Panc1 (cell line): ENCODE data around the gene FTO. TPM values are rescaled to one million over a fixed set of nuclear protein-coding genes. Genes with fewer than 3 reads are reported as not detected.

Experiments
- ATAC-seq: fragments of 200-7000 bp; cut with Tn5 transposase; 2 replicates; pipeline ENCODE4 v1.9.1; 2020; ENCODE audit warnings: mild to moderate bottlenecking, moderate library complexity
- BruUV-seq: library from RNA; stranded (reverse); fragments of 400-500 nt; replicated peaks from 2 replicates; lab custom pipeline; 2021; lab: Mats Ljungman, UMichigan
- CTCF ChIA-PET: fragments of 300-600 bp; sonication (Branson Sonifier 250); formaldehyde crosslinking; loops from one replicate; lab custom pipeline; 2022; ENCODE audit warnings: antibody characterized with exemption; lab: Charles Lee
- POLR2A ChIA-PET: fragments of 300-600 bp; sonication (Branson Sonifier 250); formaldehyde crosslinking; loops from one replicate; lab custom pipeline; 2022; ENCODE audit warnings: antibody characterized with exemption; lab: Charles Lee
- DNase-seq: peaks from one replicate; pipeline ENCODE4 v3.0.0-alpha.2; 2010; ENCODE audit warnings: low read depth, low spot score
- H3K27ac ChIP-seq: 2 replicates; pipeline ENCODE4 v1.5.1; 2011; ENCODE audit warnings: mild to moderate bottlenecking, low read length, inconsistent platforms
- H3K27me3 ChIP-seq: fragments of 200-500 bp; sonication (Bioruptor generic); 2 replicates; pipeline ENCODE4 v1.6.0; 2014; ENCODE audit warnings: low read length, inconsistent platforms; ENCODE audit not compliant: control insufficient read depth, insufficient read depth
- H3K36me3 ChIP-seq: fragments of 200-500 bp; sonication (Bioruptor generic); 2 replicates; pipeline ENCODE4 v1.5.1; 2014; ENCODE audit warnings: inconsistent platforms, mild to moderate bottlenecking, low read length, moderate library complexity; ENCODE audit not compliant: control insufficient read depth, insufficient read depth
- H3K4me1 ChIP-seq: 2 replicates; pipeline ENCODE4 v1.5.1; 2011; ENCODE audit warnings: inconsistent platforms, mild to moderate bottlenecking, low read length, moderate library complexity; ENCODE audit not compliant: control insufficient read depth, insufficient read depth
- H3K4me3 ChIP-seq, 2 experiments: 2 replicates each; pipeline ENCODE4 v1.5.1; 2011 to 2012; ENCODE audit warnings: low read depth in 2 of 2, low read length in 2 of 2, mild to moderate bottlenecking in 2 of 2, inconsistent platforms in 1 of 2, moderate library complexity in 1 of 2
- H3K9me3 ChIP-seq: fragments of 200-500 bp; sonication (Bioruptor generic); 2 replicates; pipeline ENCODE4 v1.5.1; 2014; ENCODE audit warnings: low read depth, mild to moderate bottlenecking, inconsistent platforms, low read length, moderate library complexity; ENCODE audit not compliant: control insufficient read depth, insufficient read depth
- POLR2AphosphoS5 ChIP-seq: IDR thresholded peaks from 2 replicates; pipeline ENCODE4 v1.6.1; 2012; ENCODE audit warnings: mild to moderate bottlenecking, low read depth, low read length, moderate library complexity
- SIN3A ChIP-seq: IDR thresholded peaks from 2 replicates; pipeline ENCODE4 v1.6.1; 2012; ENCODE audit warnings: low read depth, mild to moderate bottlenecking, low read length, moderate library complexity, borderline replicate concordance; ENCODE audit not compliant: insufficient read depth
- TCF7L2 ChIP-seq: IDR thresholded peaks from 2 replicates; pipeline ENCODE4 v1.6.1; 2011; ENCODE audit warnings: mild to moderate bottlenecking, low read depth, low read length, inconsistent platforms
- in situ Hi-C: cut with HindIII; loops from 2 replicates; pipeline ENCODE4 v1.10.0; 2016; ENCODE audit warnings: low sequenced_read_pairs, low pct_unique_long_range_greater_than_20kb
- intact Hi-C: fragments of 100-400 bp; cut with micrococcal nuclease; formaldehyde crosslinking; loops from one replicate; pipeline ENCODE4 v1.10.0; 2022; ENCODE audit not compliant: unreplicated experiment
- total RNA-seq: library from RNA; stranded (reverse); gene quantifications from one replicate; pipeline ENCODE4 v1.2.1, GENCODE V29; 2021; ENCODE audit not compliant: unreplicated experiment
- TF ChIP-seq, protein P1 (sequence below): fragments of 450-650 bp; IDR thresholded peaks from 2 replicates; pipeline ENCODE4 v1.5.1; 2017; ENCODE audit warnings: mild to moderate bottlenecking
- TF ChIP-seq, protein P2 (sequence below), 2 experiments: IDR thresholded peaks; 2 replicates each; pipeline ENCODE4 v1.6.1; 2011 to 2012; ENCODE audit warnings: low read depth in 2 of 2, control low read depth in 1 of 2, low read length in 1 of 2, mild to moderate bottlenecking in 1 of 2, moderate library complexity in 1 of 2; ENCODE audit not compliant: insufficient read depth in 1 of 2

FTO gene
- total RNA-seq, 1 experiment from 2014 or later: 38.2 TPM

DNA sequence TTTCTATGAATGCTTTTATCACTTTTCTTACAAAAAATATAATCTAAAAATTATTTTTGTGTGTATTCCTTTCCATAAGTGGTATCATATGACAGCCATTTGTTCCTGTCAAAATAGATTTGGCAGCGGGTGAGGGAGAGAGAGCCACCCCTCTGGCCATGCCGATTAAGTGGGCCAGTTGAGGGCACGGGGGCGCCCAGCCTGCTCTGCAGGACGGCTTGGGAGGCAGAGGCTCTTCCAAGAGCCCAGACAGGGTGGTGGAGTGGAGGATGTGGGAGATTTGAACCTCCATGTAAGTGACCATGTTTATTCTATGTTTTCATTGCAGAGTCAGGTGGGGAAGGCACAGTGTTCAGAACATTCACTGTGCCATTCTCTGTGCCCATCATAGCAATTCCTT lies 493.8 kb downstream of the FTO start:
- H3K4me1 ChIP-seq: no peaks in the 10 kb centered on the region
- TF ChIP-seq POLR2AphosphoS5: no peak
- TF ChIP-seq, protein P1, sequence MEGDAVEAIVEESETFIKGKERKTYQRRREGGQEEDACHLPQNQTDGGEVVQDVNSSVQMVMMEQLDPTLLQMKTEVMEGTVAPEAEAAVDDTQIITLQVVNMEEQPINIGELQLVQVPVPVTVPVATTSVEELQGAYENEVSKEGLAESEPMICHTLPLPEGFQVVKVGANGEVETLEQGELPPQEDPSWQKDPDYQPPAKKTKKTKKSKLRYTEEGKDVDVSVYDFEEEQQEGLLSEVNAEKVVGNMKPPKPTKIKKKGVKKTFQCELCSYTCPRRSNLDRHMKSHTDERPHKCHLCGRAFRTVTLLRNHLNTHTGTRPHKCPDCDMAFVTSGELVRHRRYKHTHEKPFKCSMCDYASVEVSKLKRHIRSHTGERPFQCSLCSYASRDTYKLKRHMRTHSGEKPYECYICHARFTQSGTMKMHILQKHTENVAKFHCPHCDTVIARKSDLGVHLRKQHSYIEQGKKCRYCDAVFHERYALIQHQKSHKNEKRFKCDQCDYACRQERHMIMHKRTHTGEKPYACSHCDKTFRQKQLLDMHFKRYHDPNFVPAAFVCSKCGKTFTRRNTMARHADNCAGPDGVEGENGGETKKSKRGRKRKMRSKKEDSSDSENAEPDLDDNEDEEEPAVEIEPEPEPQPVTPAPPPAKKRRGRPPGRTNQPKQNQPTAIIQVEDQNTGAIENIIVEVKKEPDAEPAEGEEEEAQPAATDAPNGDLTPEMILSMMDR: no peak
- TF ChIP-seq, protein P2, sequence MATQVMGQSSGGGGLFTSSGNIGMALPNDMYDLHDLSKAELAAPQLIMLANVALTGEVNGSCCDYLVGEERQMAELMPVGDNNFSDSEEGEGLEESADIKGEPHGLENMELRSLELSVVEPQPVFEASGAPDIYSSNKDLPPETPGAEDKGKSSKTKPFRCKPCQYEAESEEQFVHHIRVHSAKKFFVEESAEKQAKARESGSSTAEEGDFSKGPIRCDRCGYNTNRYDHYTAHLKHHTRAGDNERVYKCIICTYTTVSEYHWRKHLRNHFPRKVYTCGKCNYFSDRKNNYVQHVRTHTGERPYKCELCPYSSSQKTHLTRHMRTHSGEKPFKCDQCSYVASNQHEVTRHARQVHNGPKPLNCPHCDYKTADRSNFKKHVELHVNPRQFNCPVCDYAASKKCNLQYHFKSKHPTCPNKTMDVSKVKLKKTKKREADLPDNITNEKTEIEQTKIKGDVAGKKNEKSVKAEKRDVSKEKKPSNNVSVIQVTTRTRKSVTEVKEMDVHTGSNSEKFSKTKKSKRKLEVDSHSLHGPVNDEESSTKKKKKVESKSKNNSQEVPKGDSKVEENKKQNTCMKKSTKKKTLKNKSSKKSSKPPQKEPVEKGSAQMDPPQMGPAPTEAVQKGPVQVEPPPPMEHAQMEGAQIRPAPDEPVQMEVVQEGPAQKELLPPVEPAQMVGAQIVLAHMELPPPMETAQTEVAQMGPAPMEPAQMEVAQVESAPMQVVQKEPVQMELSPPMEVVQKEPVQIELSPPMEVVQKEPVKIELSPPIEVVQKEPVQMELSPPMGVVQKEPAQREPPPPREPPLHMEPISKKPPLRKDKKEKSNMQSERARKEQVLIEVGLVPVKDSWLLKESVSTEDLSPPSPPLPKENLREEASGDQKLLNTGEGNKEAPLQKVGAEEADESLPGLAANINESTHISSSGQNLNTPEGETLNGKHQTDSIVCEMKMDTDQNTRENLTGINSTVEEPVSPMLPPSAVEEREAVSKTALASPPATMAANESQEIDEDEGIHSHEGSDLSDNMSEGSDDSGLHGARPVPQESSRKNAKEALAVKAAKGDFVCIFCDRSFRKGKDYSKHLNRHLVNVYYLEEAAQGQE (IDR thresholded peaks at IDR 0.05; ENCODE audit: insufficient read depth in 1 of 2, low read depth in 2 of 2, low read length in 1 of 2): no peak
- no peak for TF ChIP-seq TCF7L2
- no peak for TF ChIP-seq SIN3A
- no peaks in the 10 kb centered on the region for H3K9me3 ChIP-seq
- BruUV-seq: no TSS peak
- H3K36me3 ChIP-seq: no peaks in the 10 kb centered on the region
- no peak overlapping the region for H3K4me3 ChIP-seq
- H3K27ac ChIP-seq: no peak overlapping the region
- POLR2A ChIA-PET: no interaction called here
- intact Hi-C loops (no loop called here), in situ Hi-C loops (no loop called here)
- CTCF ChIA-PET: no interaction called here
- ATAC-seq (no peak), DNase-seq (no peak)
- no peaks in the 10 kb centered on the region for H3K27me3 ChIP-seq

DNA sequence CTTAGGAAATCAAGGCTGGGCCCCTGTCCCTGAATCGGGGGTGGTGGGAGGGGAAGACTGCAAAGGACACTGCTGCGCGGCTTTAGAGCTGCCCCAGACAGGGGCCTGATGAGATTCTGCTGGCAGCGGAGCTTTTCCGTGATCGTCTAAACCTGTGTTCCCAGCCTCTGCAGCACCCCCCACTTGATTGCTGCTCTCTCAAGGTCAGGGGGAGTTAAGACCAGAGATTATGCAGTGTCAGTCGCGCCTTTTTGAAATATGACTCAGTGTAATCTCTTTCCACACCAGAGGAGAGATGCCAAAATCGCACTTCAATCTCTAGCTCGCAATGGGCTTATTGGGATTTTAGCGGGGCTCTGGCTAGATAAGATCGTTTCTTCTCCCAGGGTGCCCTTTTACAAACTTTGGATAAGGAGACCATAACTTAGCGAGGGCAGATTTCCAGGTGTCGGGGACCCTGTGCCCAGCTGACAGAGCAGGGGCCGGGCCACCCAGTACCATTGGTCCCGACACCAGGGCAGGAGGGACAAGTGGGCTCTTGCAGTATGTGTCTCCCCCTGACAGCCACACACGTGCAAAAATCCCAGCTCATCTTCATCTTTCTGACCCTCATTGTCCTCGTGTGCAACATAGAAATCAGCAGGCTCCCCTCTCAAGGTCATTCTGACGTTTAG lies 495.7 kb downstream of the FTO start:
- Histone ChIP-seq H3K4me3 (no peak overlapping the region), H3K27ac (no peak overlapping the region), H3K9me3 (no peaks in the 10 kb centered on the region), H3K36me3 (no peaks in the 10 kb centered on the region), H3K27me3 (no peaks in the 10 kb centered on the region), H3K4me1 (no peaks in the 10 kb centered on the region)
- no peak for TF ChIP-seq SIN3A
- no peak for TF ChIP-seq POLR2AphosphoS5
- no TSS peak for BruUV-seq
- ATAC-seq (no peak), DNase-seq (no peak)
- intact Hi-C loops (no loop called here), in situ Hi-C loops (no loop called here)
- ChIA-PET POLR2A (no interaction called here), CTCF (no interaction called here)

DNA sequence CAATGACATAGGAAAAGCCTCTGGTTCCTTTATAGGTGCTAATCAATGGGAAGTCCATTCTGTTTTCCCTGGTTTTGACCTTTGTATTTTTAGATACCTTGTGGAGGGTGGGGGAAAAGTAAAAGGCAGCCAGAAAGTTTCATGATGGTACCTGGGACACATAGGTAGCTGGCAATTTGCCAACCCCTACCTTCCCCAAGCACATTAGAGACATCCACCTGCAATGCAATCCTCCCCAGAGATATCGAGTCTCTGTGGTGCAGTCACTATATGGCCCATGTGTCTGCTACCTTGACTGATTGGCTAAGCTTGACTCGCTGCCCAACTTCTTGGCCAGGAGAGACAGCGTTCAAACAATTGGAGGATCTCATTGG lies 496.2 kb downstream of the FTO start:
- H3K27ac ChIP-seq: no peak overlapping the region
- in situ Hi-C loops (no loop called here), intact Hi-C loops (no loop called here)
- ATAC-seq (no peak), DNase-seq (no peak)
- no peaks in the 10 kb centered on the region for H3K9me3 ChIP-seq
- no TSS peak for BruUV-seq
- H3K36me3 ChIP-seq: no peaks in the 10 kb centered on the region
- H3K4me1 ChIP-seq: no peaks in the 10 kb centered on the region
- POLR2A ChIA-PET: no interaction called here
- no peak for TF ChIP-seq TCF7L2
- no peak for TF ChIP-seq POLR2AphosphoS5
- no peak for TF ChIP-seq SIN3A
- TF ChIP-seq, protein P2 (IDR thresholded peaks at IDR 0.05; ENCODE audit: insufficient read depth in 1 of 2, low read depth in 2 of 2, low read length in 1 of 2): no peak
- TF ChIP-seq, protein P1: no peak
- no peak overlapping the region for H3K4me3 ChIP-seq
- CTCF ChIA-PET: no interaction called here
- H3K27me3 ChIP-seq: no peaks in the 10 kb centered on the region
